OCI-LY3 (cell line): ENCODE results near the gene DLG1.

ENCODE experiments used
- EZH2phosphoT487 ChIP-seq: fragments of 200-600 bp; shearing (Covaris generic); IDR thresholded peaks from 2 replicates; pipeline ENCODE4 v1.6.1; 2018; ENCODE audit warnings: antibody characterized with exemption, mixed run types, low read depth
- TF ChIP-seq, protein P1 (sequence below): fragments of 200-600, 300-600 bp; sonication (generic); IDR thresholded peaks from 2 replicates; pipeline ENCODE4 v1.5.1; 2014; ENCODE audit warnings: antibody characterized with exemption, low read length, low read depth

- TF ChIP-seq, protein P1, sequence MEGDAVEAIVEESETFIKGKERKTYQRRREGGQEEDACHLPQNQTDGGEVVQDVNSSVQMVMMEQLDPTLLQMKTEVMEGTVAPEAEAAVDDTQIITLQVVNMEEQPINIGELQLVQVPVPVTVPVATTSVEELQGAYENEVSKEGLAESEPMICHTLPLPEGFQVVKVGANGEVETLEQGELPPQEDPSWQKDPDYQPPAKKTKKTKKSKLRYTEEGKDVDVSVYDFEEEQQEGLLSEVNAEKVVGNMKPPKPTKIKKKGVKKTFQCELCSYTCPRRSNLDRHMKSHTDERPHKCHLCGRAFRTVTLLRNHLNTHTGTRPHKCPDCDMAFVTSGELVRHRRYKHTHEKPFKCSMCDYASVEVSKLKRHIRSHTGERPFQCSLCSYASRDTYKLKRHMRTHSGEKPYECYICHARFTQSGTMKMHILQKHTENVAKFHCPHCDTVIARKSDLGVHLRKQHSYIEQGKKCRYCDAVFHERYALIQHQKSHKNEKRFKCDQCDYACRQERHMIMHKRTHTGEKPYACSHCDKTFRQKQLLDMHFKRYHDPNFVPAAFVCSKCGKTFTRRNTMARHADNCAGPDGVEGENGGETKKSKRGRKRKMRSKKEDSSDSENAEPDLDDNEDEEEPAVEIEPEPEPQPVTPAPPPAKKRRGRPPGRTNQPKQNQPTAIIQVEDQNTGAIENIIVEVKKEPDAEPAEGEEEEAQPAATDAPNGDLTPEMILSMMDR: no peak
- TF ChIP-seq EZH2phosphoT487: no peak
Measured at GRCh38 chr3:197222937-197223370, 75.5 kb downstream of the DLG1 start.
